Karpas-422 (cell line): Measurements from ENCODE around the gene PCSK4. TPM values are rescaled to one million over a fixed set of nuclear protein-coding genes. Genes with fewer than 3 reads are reported as not detected.

Source experiments
- DNase-seq: peaks from one replicate; pipeline ENCODE4 v3.0.0-alpha.2; 2015
- H2AFZ ChIP-seq: fragments of 200-600 bp; sonication (generic); 2 replicates; pipeline ENCODE4 v1.6.1; 2014; ENCODE audit warnings: antibody characterized with exemption, low read length, mixed read lengths
- H3K27ac ChIP-seq: fragments of 200-600 bp; sonication (generic); 2 replicates; pipeline ENCODE4 v1.5.1; 2014; ENCODE audit warnings: mild to moderate bottlenecking, low read length, moderate library complexity
- H3K27me3 ChIP-seq: fragments of 200-600 bp; sonication (generic); 2 replicates; pipeline ENCODE4 v1.6.1; 2014; ENCODE audit warnings: low read length, mixed read lengths
- H3K36me3 ChIP-seq: fragments of 200-600 bp; sonication (generic); 2 replicates; pipeline ENCODE4 v1.6.1; 2014; ENCODE audit warnings: low read length, mixed read lengths; ENCODE audit not compliant: insufficient read depth
- H3K4me1 ChIP-seq: fragments of 200-600 bp; sonication (generic); 2 replicates; pipeline ENCODE4 v1.6.1; 2014; ENCODE audit warnings: mild to moderate bottlenecking, low read length, mixed read lengths
- H3K4me2 ChIP-seq: fragments of 200-600 bp; sonication (generic); 2 replicates; pipeline ENCODE4 v1.6.1; 2014; ENCODE audit warnings: low read length, low read depth, mild to moderate bottlenecking; ENCODE audit not compliant: poor library complexity, severe bottlenecking
- H3K4me3 ChIP-seq: fragments of 200-600 bp; sonication (generic); 2 replicates; pipeline ENCODE4 v1.5.1; 2014; ENCODE audit warnings: mild to moderate bottlenecking, antibody characterized with exemption, low read length, mixed read lengths
- H3K79me2 ChIP-seq: fragments of 200-600 bp; sonication (generic); 2 replicates; pipeline ENCODE4 v1.6.1; 2014; ENCODE audit warnings: mild to moderate bottlenecking, low read length, mixed read lengths
- H3K9ac ChIP-seq: fragments of 200-600 bp; sonication (generic); 2 replicates; pipeline ENCODE4 v1.6.0; 2014; ENCODE audit warnings: low read length
- H3K9me2 ChIP-seq: fragments of 200-600 bp; sonication (generic), shearing (Covaris generic); replicated peaks from 2 replicates; pipeline ENCODE4 v1.6.0; 2014; ENCODE audit warnings: mild to moderate bottlenecking, low read length, moderate library complexity; ENCODE audit not compliant: insufficient read depth
- H3K9me3 ChIP-seq: fragments of 300-700, 200-600 bp; sonication (generic); 2 replicates; pipeline ENCODE4 v1.6.1; 2014; ENCODE audit warnings: low read length, mixed read lengths
- H4K20me1 ChIP-seq: fragments of 200-600 bp; sonication (generic); 2 replicates; pipeline ENCODE4 v1.6.1; 2014; ENCODE audit warnings: mild to moderate bottlenecking, antibody characterized with exemption, low read length, low read depth; ENCODE audit not compliant: insufficient read depth
- total RNA-seq: library from RNA; depleted of rRNA; stranded (reverse); fragments of >200 nt; shearing (Covaris generic); gene quantifications from 2 replicates; pipeline ENCODE4 v1.2.3, GENCODE V29; 2014; ENCODE audit warnings: low replicate concordance; rRNA removed

Gene PCSK4
- total RNA-seq, 1 experiment from 2014 or later = 2.0 TPM

DNA sequence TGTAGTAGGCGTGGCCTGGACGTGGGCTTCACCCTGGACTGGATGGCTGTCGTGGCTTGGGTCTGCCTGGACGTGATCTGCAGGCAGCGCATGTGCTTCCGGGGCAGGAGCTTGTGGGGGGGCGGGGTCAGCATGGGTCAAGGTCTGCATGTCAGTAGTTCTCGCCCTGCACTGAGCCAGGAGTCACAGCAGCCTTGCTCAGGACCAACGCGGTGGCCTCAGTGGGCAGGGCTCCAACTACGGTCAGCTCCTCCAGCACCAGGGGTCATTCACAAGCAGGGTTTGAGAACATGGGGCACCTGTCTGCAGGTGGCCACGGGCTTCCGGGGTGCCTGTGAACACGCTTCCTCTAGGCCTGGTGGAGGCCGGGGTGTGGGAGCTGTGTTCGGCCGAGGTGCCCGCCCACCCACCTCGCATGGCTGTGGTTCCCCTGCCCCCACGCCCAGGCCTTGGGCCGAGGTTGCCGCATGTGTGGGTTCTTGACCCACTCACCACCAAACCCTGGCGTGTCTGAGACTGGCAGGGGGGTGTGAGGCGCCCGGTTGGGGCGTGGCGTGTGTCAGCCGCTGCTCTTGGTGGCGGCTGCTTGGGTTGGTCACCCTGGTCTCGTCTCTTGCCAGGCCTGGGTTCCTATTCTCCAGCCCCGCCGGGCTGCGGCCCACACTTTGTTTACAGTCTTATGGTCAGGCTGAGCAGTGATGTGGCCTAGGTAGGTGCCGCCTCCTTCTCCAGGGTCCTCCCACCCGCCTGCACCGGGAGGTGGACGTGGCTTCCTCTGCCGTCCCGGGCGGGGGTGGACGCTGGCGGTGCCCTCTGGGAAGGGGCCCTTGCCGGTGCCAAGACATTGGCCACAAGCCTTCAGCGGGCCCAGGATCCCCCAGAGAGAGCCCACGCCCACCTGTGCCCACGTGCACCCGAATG is 56.8 kb downstream of the PCSK4 start:
- peaks cover 2% of the 10 kb centered on the region for H3K79me2 ChIP-seq
- H3K4me2 ChIP-seq = no peak overlapping the region
- H3K9me3 ChIP-seq = no peaks in the 10 kb centered on the region
- H3K9me2 ChIP-seq = no peaks in the 10 kb centered on the region
- H3K9ac ChIP-seq = no peak overlapping the region
- no peaks in the 10 kb centered on the region; the same call in 1 of the 2 replicates for H3K36me3 ChIP-seq
- no peak for DNase-seq
- no peak overlapping the region for H3K27ac ChIP-seq
- no peak overlapping the region for H3K4me3 ChIP-seq
- 0 out of 2 replicates have a peak, but pooled peaks cover 2% of the 10 kb centered on the region for H4K20me1 ChIP-seq
- peaks cover 12% of the 10 kb centered on the region for H3K4me1 ChIP-seq
- H2AFZ ChIP-seq = no peak overlapping the region
- H3K27me3 ChIP-seq = no peaks in the 10 kb centered on the region

GRCh38 chr19:1432507-1432887 is 57.7 kb downstream of the PCSK4 start:
- 0 out of 2 replicates have a peak, but pooled peaks cover 2% of the 10 kb centered on the region for H3K79me2 ChIP-seq
- no peak for DNase-seq
- no peak overlapping the region for H2AFZ ChIP-seq
- no peak overlapping the region for H3K4me3 ChIP-seq
- H3K9me3 ChIP-seq = no peaks in the 10 kb centered on the region
- no peaks in the 10 kb centered on the region for H3K9me2 ChIP-seq
- H3K27me3 ChIP-seq = no peaks in the 10 kb centered on the region
- peaks cover 6% of the 10 kb centered on the region for H3K4me1 ChIP-seq
- H4K20me1 ChIP-seq = 0 out of 2 replicates have a peak, but pooled peaks cover 9% of the 10 kb centered on the region
- H3K27ac ChIP-seq = no peak overlapping the region
- no peaks in the 10 kb centered on the region; the same call in 1 of the 2 replicates for H3K36me3 ChIP-seq
- H3K9ac ChIP-seq = no peak overlapping the region
- no peak overlapping the region for H3K4me2 ChIP-seq

DNA sequence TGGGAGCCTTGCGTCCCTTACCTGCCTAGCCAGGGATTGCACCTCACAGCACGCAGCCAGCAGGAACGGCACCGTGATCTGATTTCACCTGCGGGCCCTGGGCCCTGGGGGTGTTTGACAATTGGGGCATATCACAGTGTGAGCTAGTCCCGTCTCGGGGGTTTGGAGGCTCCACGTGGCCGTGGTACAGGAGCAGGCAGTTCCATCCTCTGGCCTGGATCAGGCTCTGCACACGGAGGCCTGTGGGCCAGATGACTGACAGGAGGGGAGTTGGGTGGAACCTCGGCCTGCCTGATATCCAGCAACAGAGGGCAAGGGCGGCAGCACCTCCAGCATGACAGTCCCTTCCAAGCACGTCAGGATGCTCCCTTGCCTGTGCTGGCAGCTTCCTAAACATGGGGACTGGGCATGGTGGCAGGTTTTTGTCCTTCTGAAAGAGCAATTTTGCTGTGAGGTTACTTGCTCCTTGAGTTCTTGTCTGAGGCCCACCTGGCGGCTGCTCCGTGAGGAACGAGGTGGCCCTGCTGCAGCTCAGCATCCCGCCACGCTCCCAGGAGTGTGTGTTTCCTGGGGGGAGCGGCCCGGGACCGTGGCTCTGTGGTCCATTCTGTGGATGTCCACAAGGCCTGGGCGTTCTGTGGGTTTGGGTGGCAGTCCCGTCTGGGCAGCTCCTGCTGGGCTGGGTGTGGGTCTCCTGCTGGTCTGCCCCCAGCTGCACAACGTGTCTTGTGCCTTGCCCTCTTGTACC is 58.2 kb downstream of the PCSK4 start:
- Histone ChIP-seq H3K9ac (no peak overlapping the region), H3K4me2 (no peak overlapping the region), H3K4me1 (peaks cover 4% of the 10 kb centered on the region; the same call in 1 of the 2 replicates), H3K36me3 (peaks cover 3% of the 10 kb centered on the region; the same call in 1 of the 2 replicates), H3K27ac (no peak overlapping the region), H4K20me1 (0 out of 2 replicates have a peak, but pooled peaks cover 13% of the 10 kb centered on the region), H3K9me3 (no peaks in the 10 kb centered on the region), H3K79me2 (peaks cover 3% of the 10 kb centered on the region; the same call in 1 of the 2 replicates), H3K27me3 (no peaks in the 10 kb centered on the region), H3K9me2 (no peaks in the 10 kb centered on the region), H2AFZ (no peak overlapping the region), H3K4me3 (no peak overlapping the region)
- no peak for DNase-seq

Other genes with a start within 250 kb of the PCSK4 start
- gene ATP5F1D, start 248.6 kb downstream of the PCSK4 start, total RNA-seq = 64.3 and 110 TPM in 2 replicates
- 21.4 and 40.5 TPM in 2 replicates for gene MIDN, start 241.8 kb downstream of the PCSK4 start, total RNA-seq
- 141 and 291 TPM in 2 replicates for gene CIRBP, start 221.0 kb downstream of the PCSK4 start, total RNA-seq
- gene FAM174C, start 214.8 kb downstream of the PCSK4 start, total RNA-seq = 32.7 and 68.1 TPM in 2 replicates
- not detected in 2 replicates for gene EFNA2, start 204.5 kb downstream of the PCSK4 start, total RNA-seq
- 98.1 and 129 TPM in 2 replicates for gene NDUFS7, start 106.4 kb downstream of the PCSK4 start, total RNA-seq
- gene GAMT, start 88.8 kb downstream of the PCSK4 start, total RNA-seq = 63.7 and 144 TPM in 2 replicates
- gene DAZAP1, start 82.8 kb downstream of the PCSK4 start, total RNA-seq = 110 and 244 TPM in 2 replicates
- gene RPS15, start 52.0 kb downstream of the PCSK4 start, total RNA-seq = 2,088 and 3,414 TPM in 2 replicates
- 1.1 and 2.8 TPM in 2 replicates for gene APC2, start 40.2 kb downstream of the PCSK4 start, total RNA-seq
- gene C19orf25, start 11.1 kb downstream of the PCSK4 start, total RNA-seq = 26.4 and 62.2 TPM in 2 replicates
- 1.3 and 1.5 TPM in 2 replicates for gene REEP6, start 831 bp upstream of the PCSK4 start, total RNA-seq
- gene ADAMTSL5, start 22.7 kb upstream of the PCSK4 start, total RNA-seq = 0.94 and 2.6 TPM in 2 replicates
- gene PLK5, start 33.7 kb upstream of the PCSK4 start, total RNA-seq = not detected in 2 replicates
- gene MEX3D, start 78.0 kb upstream of the PCSK4 start, total RNA-seq = 5.6 and 13.5 TPM in 2 replicates
- gene MBD3, start 102.5 kb upstream of the PCSK4 start, total RNA-seq = 42.2 and 124 TPM in 2 replicates
- gene UQCR11, start 115.1 kb upstream of the PCSK4 start, total RNA-seq = 106 and 170 TPM in 2 replicates
- gene TCF3, start 162.3 kb upstream of the PCSK4 start, total RNA-seq = 91.5 and 284 TPM in 2 replicates